Measurements from ENCODE around the gene PCDHGB1.
A peak's percentile ranks its signal among the peaks of the same experiment; 100 is the strongest.
"Not testable (repeated sequence)": the region's sequence is repeated elsewhere in the genome, so short reads cannot be mapped to it uniquely, and the experiment has no call there.

Gene PCDHGB1

GRCh38 chr5:141383345-141383744 lies 33.4 kb downstream of the PCDHGB1 start:
- no peak for DNase-seq (ENCODE audit: low read depth in 2 of 2)

- DNase-seq (ENCODE audit: low read depth in 2 of 2), result no peak
Measured at GRCh38 chr5:141384471-141385267, 34.8 kb downstream of the PCDHGB1 start.

GRCh38 chr5:141387557-141388311 lies 37.8 kb downstream of the PCDHGB1 start, which contains the start of gene PCDHGB4:
Gene PCDHGB4 (plus strand): TSS chr5:141387698. CDS start chr5:141387885, 187 bp downstream.
- DNase-seq (ENCODE audit: low read depth in 2 of 2), result not testable (repeated sequence)

GRCh38 chr5:141388661-141389060 lies 38.8 kb downstream of the PCDHGB1 start:
- DNase-seq (ENCODE audit: low read depth in 2 of 2), result no peak

GRCh38 chr5:141389153-141390042 lies 39.5 kb downstream of the PCDHGB1 start:
- no peak for DNase-seq (ENCODE audit: low read depth in 2 of 2)

- no peak for DNase-seq (ENCODE audit: low read depth in 2 of 2)
Measured at GRCh38 chr5:141392429-141393198, 42.7 kb downstream of the PCDHGB1 start, which contains the start of gene PCDHGA8. Gene PCDHGA8 (plus strand): TSS chr5:141392633. CDS start chr5:141392814, 181 bp downstream.

GRCh38 chr5:141393267-141393666 lies 43.4 kb downstream of the PCDHGB1 start:
- DNase-seq (ENCODE audit: low read depth in 2 of 2), result no peak

GRCh38 chr5:141394401-141395187 lies 44.7 kb downstream of the PCDHGB1 start:
- DNase-seq (ENCODE audit: low read depth in 2 of 2), result not testable (repeated sequence)

- DNase-seq (ENCODE audit: low read depth in 2 of 2), result peak in 1 of 2 donors; percentile 20
Measured at GRCh38 chr5:141397756-141398551, 48.1 kb downstream of the PCDHGB1 start, which contains the start of gene PCDHGB5. Gene PCDHGB5 (plus strand): TSS chr5:141397947. CDS start chr5:141398128, 181 bp downstream.

GRCh38 chr5:141398608-141399007 lies 48.7 kb downstream of the PCDHGB1 start:
- no peak for DNase-seq (ENCODE audit: low read depth in 2 of 2)

- DNase-seq (ENCODE audit: low read depth in 2 of 2), result no peak
Measured at GRCh38 chr5:141399555-141400258, 49.8 kb downstream of the PCDHGB1 start.
